GM23338 (cell line): ENCODE data around the gene RAB3IL1.

Experiments used
- CREB1 ChIP-seq: fragments of 250-450 bp; sonication (Bioruptor Pico); IDR thresholded peaks from 2 replicates; pipeline ENCODE4 v1.5.0; 2020; ENCODE audit warnings: low read depth, mild to moderate bottlenecking, moderate library complexity
- CTCF ChIP-seq, 2 experiments: fragments of 200-600 bp in 1 of 2; sonication (generic) in 1 of 2; conservative IDR thresholded peaks; 2 replicates each; pipeline versions ENCODE4 v1.5.1 to v1.6.1; 2016 to 2017; ENCODE audit warnings: antibody characterized with exemption in 2 of 2, low read depth in 2 of 2, mild to moderate bottlenecking in 2 of 2, moderate library complexity in 1 of 2
- ETS1 ChIP-seq: IDR thresholded peaks from 2 replicates; pipeline ENCODE4 v1.6.1; 2016; ENCODE audit warnings: antibody characterized with exemption
- EZH2 ChIP-seq: fragments of 200-600 bp; sonication (generic); IDR thresholded peaks from one replicate; pipeline ENCODE4 v1.8.0; 2017; ENCODE audit warnings: antibody characterized with exemption, mild to moderate bottlenecking, low read depth; ENCODE audit not compliant: unreplicated experiment
- EZH2phosphoT487 ChIP-seq: fragments of 200-600 bp; sonication (generic); IDR thresholded peaks from one replicate; pipeline ENCODE4 v1.8.1; 2018; ENCODE audit warnings: antibody characterized with exemption; ENCODE audit not compliant: unreplicated experiment
- JUNB ChIP-seq: IDR thresholded peaks from one replicate; pipeline ENCODE4 v1.6.1; 2016; ENCODE audit warnings: antibody characterized with exemption; ENCODE audit not compliant: unreplicated experiment
- POLR2AphosphoS5 ChIP-seq: IDR thresholded peaks from 2 replicates; pipeline ENCODE4 v1.6.1; 2016; ENCODE audit warnings: antibody characterized with exemption, low read depth
- REST ChIP-seq: IDR thresholded peaks from one replicate; pipeline ENCODE4 v1.6.1; 2018; ENCODE audit warnings: antibody characterized with exemption; ENCODE audit not compliant: unreplicated experiment
- ZNF462 ChIP-seq: fragments of 250-450 bp; sonication (Bioruptor Pico); IDR thresholded peaks from 2 replicates; pipeline ENCODE4 v1.5.0; 2020; ENCODE audit warnings: mild to moderate bottlenecking, moderate library complexity

GRCh38 chr11:61964058-61964665, 46.8 kb upstream of the RAB3IL1 start:
- TF ChIP-seq CTCF (conservative IDR thresholded peaks at IDR 0.05; ENCODE audit: low read depth in 2 of 2) (no peak), EZH2phosphoT487 (no peak), POLR2AphosphoS5 (no peak), CREB1 (CRISPR knock-in tag) (no peak), EZH2 (no peak), REST (no peak), ZNF462 (CRISPR knock-in tag) (no peak), JUNB (no peak), ETS1 (no peak)
